Fibroblast of pulmonary artery (primary cell): ENCODE results near the gene APOC1.
"Not testable (repeated sequence)": the region's sequence is repeated elsewhere in the genome, so short reads cannot be mapped to it uniquely, and the experiment has no call there.

Experiments
- DNase-seq: peaks from one replicate; pipeline ENCODE4 v3.0.0-alpha.2; 2010; ENCODE audit warnings: low read depth
- H3K4me3 ChIP-seq: replicated peaks from 2 replicates; pipeline ENCODE4 v1.5.1; 2011; ENCODE audit warnings: low read depth, mild to moderate bottlenecking, control low read depth, low read length, moderate library complexity
- CTCF ChIP-seq: IDR thresholded peaks from 2 replicates; pipeline ENCODE4 v1.5.1; 2011; ENCODE audit warnings: mild to moderate bottlenecking, control low read depth, low read length, inconsistent platforms; ENCODE audit errors: missing control alignments

The APOC1 gene

GRCh38 chr19:44925114-44925891 lies 10.9 kb downstream of the APOC1 start:
- no peak for TF ChIP-seq CTCF
- H3K4me3 ChIP-seq: no peak overlapping the region
- DNase-seq: peak; percentile 88

- peak overlapping the region; percentile 7 for H3K4me3 ChIP-seq
- DNase-seq: not testable (repeated sequence)
These were observed 12.1 kb downstream of the APOC1 start for GRCh38 chr19:44926245-44927077.

- peak; percentile 84 for DNase-seq
- TF ChIP-seq CTCF: no peak
- no peak overlapping the region for H3K4me3 ChIP-seq
These were observed 13.3 kb downstream of the APOC1 start for GRCh38 chr19:44927746-44928145.

- no peak for TF ChIP-seq CTCF
- DNase-seq: no peak
- no peak overlapping the region for H3K4me3 ChIP-seq
These were observed 15.7 kb downstream of the APOC1 start for GRCh38 chr19:44930088-44930487.

GRCh38 chr19:44931541-44931940 lies 17.1 kb downstream of the APOC1 start:
- H3K4me3 ChIP-seq: no peak overlapping the region
- TF ChIP-seq CTCF: no peak
- DNase-seq: no peak

- no peak for DNase-seq
- no peak for TF ChIP-seq CTCF
- no peak overlapping the region for H3K4me3 ChIP-seq
These were observed 25.3 kb downstream of the APOC1 start for GRCh38 chr19:44939668-44940067.

- no peak for TF ChIP-seq CTCF
- DNase-seq: no peak
- H3K4me3 ChIP-seq: no peak within 1 kb of the TSS
These were observed 27.7 kb downstream of the APOC1 start, which contains the start of gene APOC4 for GRCh38 chr19:44942067-44942571. Gene APOC4 (plus strand): TSS chr19:44942237. CDS start chr19:44942278, 41 bp downstream.
